HG02970 (cell line): ENCODE measurements around the gene PSMD6.

Experiments
- ATAC-seq: cut with Tn5 transposase; IDR thresholded peaks from one replicate; pipeline ENCODE4 v1.9.1; 2021; ENCODE audit warnings: mild to moderate bottlenecking, moderate library complexity, moderate number of reproducible peaks; ENCODE audit not compliant: unreplicated experiment, low FRiP score

The PSMD6 gene

DNA sequence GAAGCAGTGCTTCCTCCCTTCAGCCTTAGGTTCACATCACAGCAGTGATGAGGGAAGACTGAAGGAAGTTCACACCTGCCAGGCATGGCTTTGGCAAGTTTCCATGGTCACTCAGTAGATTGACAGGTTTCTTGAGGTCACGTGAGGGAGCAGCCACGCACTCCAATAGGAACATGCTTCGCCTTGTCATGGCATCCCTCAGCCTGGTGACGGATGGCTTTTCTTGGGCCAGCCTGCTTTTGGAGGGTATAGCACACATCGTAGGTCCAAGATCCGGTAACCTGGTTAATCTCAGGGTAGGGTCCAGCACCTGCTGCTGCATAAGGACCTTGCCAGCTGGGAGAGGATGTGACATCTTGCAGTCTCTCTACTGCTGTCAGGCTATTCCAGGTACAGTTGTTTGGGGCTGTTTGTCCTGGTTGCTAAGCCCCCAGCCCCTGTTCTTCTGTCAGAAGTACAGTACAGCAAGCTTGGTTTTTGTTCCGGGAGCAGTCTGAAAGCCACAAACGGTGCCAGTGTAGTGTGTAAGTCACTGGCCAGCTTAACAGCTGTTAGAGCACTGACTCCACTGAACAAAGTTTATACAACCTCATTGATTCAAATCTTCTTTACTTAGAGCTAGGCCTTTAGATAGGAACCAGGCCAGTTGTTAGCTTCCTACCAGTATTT lies 42.3 kb downstream of the PSMD6 start:
- ATAC-seq, result no peak

DNA sequence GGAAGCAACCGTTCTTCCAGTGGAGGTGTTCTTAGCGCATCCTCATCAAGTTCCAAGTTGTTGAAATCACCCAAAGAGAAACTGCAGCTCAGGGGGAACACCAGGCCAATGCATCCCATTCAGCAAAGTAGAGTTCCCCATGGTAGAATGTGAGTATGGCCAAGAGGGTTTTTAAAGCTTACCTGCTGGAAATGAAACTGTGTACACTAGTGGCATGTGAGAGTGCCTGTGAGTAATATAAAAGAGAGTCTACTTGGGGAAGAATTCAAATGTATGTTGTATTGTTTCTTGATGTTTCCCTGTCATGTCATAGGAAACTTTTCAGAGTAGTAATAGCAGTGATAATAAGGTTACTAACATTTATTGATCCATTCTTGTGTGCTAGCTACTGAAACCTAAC lies 43.3 kb downstream of the PSMD6 start:
- ATAC-seq, result no peak

- no peak for ATAC-seq
Measured at GRCh38 chr3:63979093-63979885, 44.0 kb downstream of the PSMD6 start.

GRCh38 chr3:63977893-63978292 lies 45.4 kb downstream of the PSMD6 start:
- no peak for ATAC-seq

DNA sequence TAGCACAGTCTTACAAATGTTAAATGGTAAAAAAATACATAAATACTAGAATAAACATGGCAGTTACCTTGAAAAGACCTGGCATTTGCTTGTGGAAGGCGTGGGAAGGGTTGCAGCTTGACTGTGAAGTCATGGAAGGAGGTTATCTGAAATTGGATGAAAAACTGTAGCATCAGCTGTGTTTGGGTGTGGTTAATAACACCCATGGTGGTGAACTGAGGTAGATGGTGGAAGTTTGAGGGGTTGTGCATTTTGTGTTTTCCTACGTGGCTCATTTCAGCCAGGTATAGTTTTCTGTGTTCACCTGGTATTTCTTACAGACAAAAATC lies 46.5 kb downstream of the PSMD6 start:
- no peak for ATAC-seq

DNA sequence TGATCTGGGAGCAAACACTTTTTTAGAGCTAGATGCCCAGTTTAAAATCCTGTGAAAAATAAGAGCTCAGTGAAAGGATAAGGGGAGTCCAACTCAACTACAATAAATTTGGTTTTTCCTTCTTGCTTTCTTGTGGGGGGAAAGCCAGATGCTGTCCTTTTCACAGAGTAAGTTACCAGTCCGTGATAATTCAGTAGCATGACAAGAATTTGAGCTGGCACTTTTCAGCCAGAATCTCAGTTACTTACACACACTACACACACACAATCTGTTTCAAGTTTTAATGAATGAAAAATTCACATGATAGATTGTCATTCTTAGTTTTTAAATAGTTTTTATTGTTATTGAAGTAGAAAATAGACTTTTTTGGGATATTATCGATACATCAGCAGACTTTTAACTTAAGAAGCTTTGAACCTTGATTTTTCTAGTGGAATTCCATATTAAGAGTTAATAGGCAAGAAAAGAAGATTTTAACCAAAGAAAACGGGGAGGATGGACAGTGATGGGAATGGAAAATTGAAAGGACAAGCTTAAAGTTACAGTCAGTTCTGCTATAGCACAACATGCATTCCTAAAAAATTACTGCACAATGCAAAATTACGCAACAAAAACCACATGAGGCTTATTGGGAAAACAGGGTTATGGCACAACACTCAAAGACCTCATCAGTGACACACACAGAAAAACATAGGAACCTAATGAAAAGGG lies 47.0 kb downstream of the PSMD6 start:
- no peak for ATAC-seq

GRCh38 chr3:63975723-63976122 lies 47.6 kb downstream of the PSMD6 start:
- ATAC-seq, result no peak

DNA sequence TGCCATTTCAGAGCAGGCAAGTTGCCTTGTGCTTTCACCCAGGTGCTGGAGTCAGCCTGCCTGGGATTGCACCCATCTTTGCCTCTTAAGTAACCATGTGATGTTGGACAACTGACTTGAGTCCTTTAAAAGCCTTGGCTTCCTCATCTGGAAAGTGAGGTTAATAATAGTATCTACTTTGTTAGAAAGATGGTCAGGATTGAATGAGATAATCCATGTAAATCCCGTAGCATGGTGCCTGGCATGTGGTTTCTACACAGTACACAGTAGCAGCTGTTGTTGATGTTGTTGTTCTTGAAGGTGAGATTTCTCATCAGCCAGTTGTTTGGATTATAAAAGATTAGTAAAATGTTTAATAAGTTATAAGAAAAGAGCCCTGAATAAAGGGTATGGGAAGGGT lies 48.8 kb downstream of the PSMD6 start:
- no peak for ATAC-seq

DNA sequence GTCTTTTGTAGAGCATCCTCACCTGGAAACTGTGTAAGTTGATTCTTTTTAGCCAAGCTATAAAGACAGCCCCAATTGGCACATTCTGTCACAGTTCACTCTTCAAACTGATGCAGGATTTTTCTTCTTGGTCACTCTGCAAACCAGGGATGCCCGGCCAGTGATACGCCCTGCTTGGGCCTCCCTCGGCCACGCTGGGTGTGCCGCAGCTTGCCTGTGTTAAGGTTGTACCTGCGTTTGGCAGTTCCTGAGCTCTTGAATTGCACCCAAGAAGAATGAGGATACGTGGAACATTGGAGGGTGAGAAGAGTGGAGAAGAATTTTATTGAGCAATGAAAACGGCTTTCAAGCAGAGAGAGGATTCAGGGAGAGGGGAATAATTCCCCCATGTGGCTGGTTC lies 49.9 kb downstream of the PSMD6 start:
- ATAC-seq, result no peak

DNA sequence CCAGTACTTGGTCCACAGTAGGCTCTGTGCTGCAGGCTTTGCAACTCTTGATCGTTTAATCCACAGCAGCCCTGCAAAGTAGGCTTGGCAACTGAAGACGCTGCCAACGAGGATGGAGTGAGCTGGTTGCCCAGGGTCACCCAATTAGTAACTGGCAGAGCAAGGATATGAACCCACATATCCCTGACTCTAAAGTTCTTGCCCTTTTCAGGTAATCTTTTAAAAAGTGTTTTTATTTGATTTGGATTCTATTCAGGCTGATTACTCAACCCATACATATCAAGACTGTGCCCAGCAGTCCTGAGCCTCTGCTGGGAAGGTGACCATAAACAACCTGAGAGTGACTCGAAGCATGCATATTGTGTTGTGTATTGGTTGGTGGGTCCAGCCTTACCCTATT lies 50.3 kb downstream of the PSMD6 start:
- no peak for ATAC-seq

- no peak for ATAC-seq
Measured at GRCh38 chr3:63972196-63972595, 51.1 kb downstream of the PSMD6 start.

DNA sequence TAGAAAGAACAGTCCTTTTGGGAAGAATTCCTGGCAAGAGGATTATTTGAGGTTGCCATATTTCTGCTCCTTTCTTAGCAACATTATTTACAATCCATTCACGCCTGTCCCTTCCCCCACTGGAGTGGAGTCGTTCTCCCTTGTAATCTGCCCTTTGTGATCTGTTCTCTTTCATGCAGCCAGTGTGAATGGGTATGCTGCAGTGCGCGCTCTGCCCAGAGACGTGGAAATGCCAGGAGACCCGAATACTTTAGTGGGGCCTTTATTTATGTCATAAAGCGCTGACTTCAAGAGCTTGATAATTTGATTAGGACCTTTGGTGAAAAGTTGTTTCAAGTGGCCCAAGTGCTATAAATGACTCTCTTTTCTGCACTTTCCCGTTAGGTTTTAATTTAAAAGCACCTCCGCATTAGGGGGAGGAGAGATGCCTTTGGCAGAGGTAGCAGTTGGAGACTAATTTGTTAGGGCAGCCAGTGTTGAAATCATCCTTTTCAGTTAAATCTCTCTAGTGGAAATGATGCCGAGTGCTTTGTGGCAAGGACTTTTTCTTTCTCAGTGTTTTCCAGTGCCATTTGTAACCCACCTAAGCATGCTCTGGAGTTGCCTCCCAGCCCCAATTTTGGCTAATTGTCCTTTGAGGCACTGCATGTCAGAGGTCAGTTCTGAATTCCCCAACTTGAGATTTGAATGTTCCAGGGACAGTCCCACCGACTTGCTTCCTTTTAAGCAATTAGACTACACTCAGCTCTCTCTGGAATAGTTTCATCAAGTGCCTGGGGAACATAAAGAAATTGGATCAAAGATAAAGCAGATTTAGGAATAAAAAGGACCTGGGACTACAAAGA lies 52.4 kb downstream of the PSMD6 start:
- no peak for ATAC-seq

DNA sequence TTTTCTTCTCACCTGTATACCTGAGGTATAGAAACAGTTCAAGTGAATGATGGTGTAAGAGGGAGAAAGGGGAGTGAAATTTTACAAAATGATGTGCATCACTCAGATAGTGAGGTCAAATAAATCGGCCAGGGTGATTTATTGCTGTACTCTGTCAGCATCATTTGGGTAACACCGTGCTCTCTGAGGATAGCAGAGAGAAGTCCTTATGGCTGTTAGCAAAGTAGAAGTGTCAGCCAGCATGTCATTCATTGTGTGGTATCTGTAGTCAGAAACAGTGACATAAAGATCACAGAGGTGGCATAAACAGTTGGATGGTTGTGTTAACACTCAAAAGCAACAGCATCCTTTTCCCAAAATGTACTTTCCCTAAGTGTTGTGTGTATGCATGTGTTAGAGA lies 53.4 kb downstream of the PSMD6 start:
- no peak for ATAC-seq

DNA sequence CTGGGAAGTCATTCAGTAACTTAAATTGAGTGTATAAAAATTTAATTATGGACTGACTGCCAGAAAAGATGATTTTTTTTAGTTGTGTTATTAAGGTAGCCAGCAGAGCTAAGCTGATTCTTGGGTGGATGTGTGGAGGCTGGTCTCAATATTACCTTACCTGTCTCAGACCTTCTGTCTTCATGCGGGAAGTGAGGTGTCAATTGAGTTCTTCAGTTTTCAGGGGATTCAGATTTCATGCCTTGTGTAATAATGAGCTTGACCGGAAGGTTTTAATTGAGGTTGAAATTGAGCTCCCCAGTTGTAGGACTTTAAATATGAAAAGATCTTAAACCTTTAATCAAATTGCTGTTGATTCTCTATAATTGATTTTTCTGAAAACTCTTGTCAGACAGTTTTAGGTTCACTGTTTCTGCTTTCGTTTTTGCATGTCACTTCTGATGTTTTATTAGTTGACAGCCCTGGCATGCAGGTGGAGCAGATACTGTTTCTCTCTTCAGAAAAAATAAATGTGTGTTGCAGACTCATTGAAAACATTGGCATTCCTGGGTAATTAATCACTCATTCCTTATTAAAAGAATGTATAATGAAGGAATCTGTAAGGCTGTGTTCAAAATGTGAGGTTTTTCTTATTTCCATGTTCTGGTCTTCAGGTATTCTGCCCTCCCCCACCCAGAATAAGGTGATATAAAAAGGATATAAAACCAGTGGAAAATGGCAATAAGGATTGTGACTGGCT lies 54.5 kb downstream of the PSMD6 start:
- ATAC-seq, result peak; percentile 12

DNA sequence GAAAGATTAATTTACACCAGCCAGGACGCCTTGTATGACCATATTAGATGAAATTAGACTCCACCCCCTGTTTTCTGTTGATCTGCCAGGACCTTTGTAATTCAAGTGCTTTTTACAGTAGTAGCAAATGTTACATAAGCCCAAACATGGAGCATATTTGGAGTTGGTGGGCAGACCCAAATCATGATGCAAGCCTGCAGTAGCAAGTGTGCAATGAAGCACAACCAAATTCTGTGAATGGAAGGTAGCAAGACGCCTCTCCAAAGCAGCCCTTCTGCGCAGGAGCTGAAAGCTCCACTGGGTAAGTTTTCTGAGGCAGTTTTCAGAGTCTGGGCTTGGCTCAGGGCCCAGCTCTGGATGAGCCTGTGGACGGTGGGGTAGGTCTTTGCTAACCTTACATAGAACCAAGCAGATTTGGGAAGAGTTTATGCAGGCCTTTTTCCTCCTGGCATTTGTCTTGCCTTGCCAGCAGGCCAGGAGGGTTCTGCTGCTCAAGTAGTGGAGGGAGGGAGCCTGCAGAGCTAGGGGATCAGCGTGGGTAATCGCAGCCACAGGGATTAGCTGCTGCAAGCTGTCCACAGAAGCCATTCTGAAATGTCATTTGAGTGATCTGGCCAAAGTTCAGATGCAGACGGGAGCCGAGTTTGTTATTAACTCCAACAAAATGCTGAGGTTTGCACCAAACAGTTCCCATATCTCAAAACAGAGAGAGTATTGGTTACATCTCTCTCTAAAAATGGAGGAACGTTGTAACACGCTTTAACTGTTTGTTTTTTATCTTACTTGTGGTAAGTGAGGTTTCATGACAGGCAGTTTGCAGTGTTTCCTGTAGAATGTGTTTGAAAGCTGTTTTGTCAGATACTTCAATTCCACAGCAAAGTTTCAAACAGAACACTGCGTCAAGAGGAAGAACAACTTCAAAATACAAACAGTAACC lies 55.4 kb downstream of the PSMD6 start:
- peak; percentile 37 for ATAC-seq

DNA sequence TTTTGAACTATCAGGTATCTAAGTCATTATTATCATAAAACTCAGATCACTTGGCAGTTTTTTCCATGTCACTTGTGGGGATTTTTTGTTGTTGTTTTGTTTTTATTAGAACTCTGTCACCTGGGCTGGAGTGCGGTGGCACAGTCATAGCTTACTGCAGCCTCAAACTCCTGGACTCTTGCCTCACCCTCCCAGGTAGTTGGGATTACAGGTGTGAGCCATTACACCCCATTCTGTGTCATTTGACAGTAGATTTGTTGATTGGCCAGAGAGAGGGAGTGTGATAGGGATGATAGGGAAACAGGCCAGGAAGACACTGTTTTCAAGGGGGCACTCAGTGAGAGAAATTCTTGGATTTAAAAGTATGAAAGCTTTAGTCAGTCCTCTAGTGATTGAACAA lies 56.4 kb downstream of the PSMD6 start:
- ATAC-seq, result no peak

DNA sequence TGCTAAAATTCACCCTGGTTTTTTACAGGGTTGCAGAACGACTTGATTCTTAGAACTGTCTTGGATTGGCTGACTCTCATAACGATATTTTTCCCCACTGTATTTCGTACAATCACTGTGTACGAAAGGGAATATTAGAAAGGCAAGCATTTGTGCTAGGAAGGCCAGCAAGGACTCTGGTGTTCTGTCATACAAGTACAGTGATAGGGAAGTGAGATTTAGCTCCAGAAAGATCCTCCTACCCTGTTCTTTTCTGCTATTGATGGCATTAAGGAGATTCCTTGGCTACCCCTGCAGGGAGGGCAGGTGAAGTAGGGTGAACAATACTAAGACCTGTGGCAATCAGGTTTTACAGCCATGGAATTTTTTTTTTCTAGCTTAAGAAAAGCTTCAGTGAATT lies 57.3 kb downstream of the PSMD6 start:
- no peak for ATAC-seq

DNA sequence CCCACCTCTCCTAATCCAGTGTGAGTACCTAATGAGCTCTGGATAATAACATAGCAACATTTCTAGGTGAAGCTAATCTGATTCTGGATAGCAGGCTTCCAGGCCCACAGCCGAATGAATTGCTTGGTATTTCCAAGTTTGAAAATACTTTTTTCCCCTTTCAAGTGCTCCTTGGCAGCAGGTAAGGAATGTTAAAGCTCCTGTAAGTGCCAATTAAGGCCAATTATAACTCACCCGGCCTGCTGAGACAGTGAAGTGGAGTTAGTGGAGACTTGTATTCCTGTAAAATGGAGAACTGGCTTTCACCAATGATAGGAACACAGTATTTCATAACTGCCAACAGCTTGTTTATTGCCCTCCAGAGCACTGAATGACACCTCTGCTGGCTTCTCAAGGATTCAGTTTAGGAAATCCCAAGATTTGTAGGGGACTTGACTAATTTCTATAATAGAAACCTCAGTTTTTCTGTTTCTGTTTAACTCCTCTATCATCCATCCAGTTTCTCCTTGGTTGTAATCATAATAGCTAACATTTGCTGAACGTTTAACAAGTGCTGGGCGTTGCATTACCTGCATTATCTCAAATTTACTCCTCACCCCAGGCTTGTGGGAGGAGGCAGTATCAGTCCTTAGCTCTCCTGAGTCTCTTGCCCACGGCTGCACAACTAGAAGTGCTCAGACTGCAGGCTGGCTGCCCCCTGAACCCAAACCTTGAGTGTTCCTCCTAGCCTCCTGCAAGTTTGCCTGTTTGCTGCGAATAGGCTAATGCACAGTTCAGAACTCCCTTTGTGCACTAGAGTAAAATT lies 58.4 kb downstream of the PSMD6 start:
- no peak for ATAC-seq
